GM23338 (cell line): ENCODE results near the gene ARL5A. TPM values are rescaled to one million over a fixed set of nuclear protein-coding genes. Genes with fewer than 3 reads are reported as not detected.

Experiments used
- ATAC-seq: fragments of 200-7000 bp; cut with Tn5 transposase; 3 replicates; pipeline ENCODE4 v1.9.1; 2020
- DNase-seq: peaks from one replicate; pipeline ENCODE4 v3.0.0-alpha.2; 2015; ENCODE audit warnings: low spot score
- H2AFZ ChIP-seq: fragments of 200-600 bp; sonication (generic); 2 replicates; pipeline ENCODE4 v1.8.0; 2016; ENCODE audit warnings: antibody characterized with exemption, mild to moderate bottlenecking, moderate library complexity
- H3F3A ChIP-seq: fragments of 200-600 bp; sonication (generic); replicated peaks from 2 replicates; pipeline ENCODE4 v1.8.0; 2017; ENCODE audit warnings: antibody characterized with exemption, mixed run types, low read depth
- H3K27ac ChIP-seq: fragments of 200-600 bp; sonication (generic); 2 replicates; pipeline ENCODE4 v1.6.1; 2016; ENCODE audit warnings: low read depth
- H3K27me3 ChIP-seq: fragments of 200-600 bp; sonication (generic); 2 replicates; pipeline ENCODE4 v1.8.0; 2016; ENCODE audit warnings: mild to moderate bottlenecking, mixed run types, moderate library complexity; ENCODE audit not compliant: insufficient read depth
- H3K36me3 ChIP-seq: fragments of 200-600 bp; sonication (generic); 2 replicates; pipeline ENCODE4 v1.8.0; 2016; ENCODE audit warnings: mild to moderate bottlenecking; ENCODE audit not compliant: insufficient read depth
- H3K4me1 ChIP-seq: fragments of 200-600 bp; sonication (generic); 2 replicates; pipeline ENCODE4 v1.8.0; 2016; ENCODE audit warnings: mild to moderate bottlenecking, moderate library complexity; ENCODE audit not compliant: insufficient read depth
- H3K4me2 ChIP-seq: fragments of 200-600 bp; sonication (generic); 2 replicates; pipeline ENCODE4 v1.7.1; 2017; ENCODE audit warnings: mixed run types
- H3K4me3 ChIP-seq: fragments of 200-600 bp; sonication (generic); 2 replicates; pipeline ENCODE4 v1.6.1; 2016; ENCODE audit warnings: mixed run types
- H3K79me2 ChIP-seq: fragments of 200-600 bp; sonication (generic); replicated peaks from 2 replicates; pipeline ENCODE4 v1.8.0; 2017; ENCODE audit warnings: mild to moderate bottlenecking; ENCODE audit not compliant: insufficient read depth
- H3K9me2 ChIP-seq: fragments of 200-600 bp; sonication (generic); 2 replicates; pipeline ENCODE4 v1.8.0; 2017; ENCODE audit not compliant: insufficient read depth
- H4K20me1 ChIP-seq: fragments of 200-600 bp; sonication (generic); replicated peaks from 2 replicates; pipeline ENCODE4 v1.8.0; 2017; ENCODE audit warnings: mild to moderate bottlenecking; ENCODE audit not compliant: insufficient read depth
- H3K27ac Mint-ChIP-seq: 2 replicates; pipeline ENCODE4 v1.8.0; 2020; ENCODE audit warnings: inconsistent platforms, mild to moderate bottlenecking, moderate library complexity, mixed read lengths
- H3K27me3 Mint-ChIP-seq: 3 replicates; pipeline ENCODE4 v1.8.0; 2022; ENCODE audit warnings: low read depth, mild to moderate bottlenecking, moderate library complexity, mixed read lengths, inconsistent platforms; ENCODE audit not compliant: insufficient read depth, poor library complexity
- H3K36me3 Mint-ChIP-seq: 3 replicates; pipeline ENCODE4 v1.8.0; 2021; ENCODE audit warnings: low read depth, mild to moderate bottlenecking, inconsistent platforms, moderate library complexity, mixed read lengths
- H3K4me1 Mint-ChIP-seq: 3 replicates; pipeline ENCODE4 v1.8.0; 2020; ENCODE audit warnings: mild to moderate bottlenecking, inconsistent platforms, mixed read lengths
- H3K4me3 Mint-ChIP-seq: 3 replicates; pipeline ENCODE4 v1.8.0; 2021; ENCODE audit warnings: moderate library complexity, mild to moderate bottlenecking, inconsistent platforms, mixed read lengths
- H3K9me3 Mint-ChIP-seq: 3 replicates; pipeline ENCODE4 v1.8.0; 2020; ENCODE audit warnings: moderate library complexity, mild to moderate bottlenecking, inconsistent platforms, mixed read lengths
- CTCF ChIP-seq, 2 experiments: fragments of 200-600 bp in 1 of 2; sonication (generic) in 1 of 2; conservative IDR thresholded peaks; 2 replicates each; pipeline versions ENCODE4 v1.5.1 to v1.6.1; 2016 to 2017; ENCODE audit warnings: antibody characterized with exemption in 2 of 2, low read depth in 2 of 2, mild to moderate bottlenecking in 2 of 2, moderate library complexity in 1 of 2
- EZH2 ChIP-seq: fragments of 200-600 bp; sonication (generic); IDR thresholded peaks from one replicate; pipeline ENCODE4 v1.8.0; 2017; ENCODE audit warnings: antibody characterized with exemption, mild to moderate bottlenecking, low read depth; ENCODE audit not compliant: unreplicated experiment
- POLR2AphosphoS5 ChIP-seq: IDR thresholded peaks from 2 replicates; pipeline ENCODE4 v1.6.1; 2016; ENCODE audit warnings: antibody characterized with exemption, low read depth
- STAT1 ChIP-seq: IDR thresholded peaks from one replicate; pipeline ENCODE4 v1.6.1; 2016; ENCODE audit warnings: antibody characterized with exemption; ENCODE audit not compliant: unreplicated experiment
- ZNF114 ChIP-seq: fragments of 250-450 bp; sonication (Bioruptor Pico); IDR thresholded peaks from 2 replicates; pipeline ENCODE4 v1.5.0; 2020; ENCODE audit warnings: mild to moderate bottlenecking, moderate library complexity
- polyA plus RNA-seq: library from polyadenylated mRNA; unstranded; fragments of >200 nt; fragmentation: Nextera tagmentation; extraction: Ambion mirVana; gene quantifications from 2 replicates; pipeline ENCODE4 v1.2.1, GENCODE V29; 2016
- total RNA-seq: library from RNA; depleted of rRNA; stranded (reverse); fragments of >200 nt; shearing (Covaris generic); gene quantifications from 2 replicates; pipeline ENCODE4 v1.2.3, GENCODE V29; 2014
- TF ChIP-seq, protein P1 (sequence below): fragments of 250-450 bp; sonication (Bioruptor Pico); IDR thresholded peaks from 2 replicates; pipeline ENCODE4 v1.5.0; 2020; ENCODE audit warnings: mild to moderate bottlenecking, moderate library complexity

ARL5A gene
- total and polyA plus RNA-seq, 2 experiments from 2014 or later = 26.8 to 104 TPM

- TF ChIP-seq, protein P1, sequence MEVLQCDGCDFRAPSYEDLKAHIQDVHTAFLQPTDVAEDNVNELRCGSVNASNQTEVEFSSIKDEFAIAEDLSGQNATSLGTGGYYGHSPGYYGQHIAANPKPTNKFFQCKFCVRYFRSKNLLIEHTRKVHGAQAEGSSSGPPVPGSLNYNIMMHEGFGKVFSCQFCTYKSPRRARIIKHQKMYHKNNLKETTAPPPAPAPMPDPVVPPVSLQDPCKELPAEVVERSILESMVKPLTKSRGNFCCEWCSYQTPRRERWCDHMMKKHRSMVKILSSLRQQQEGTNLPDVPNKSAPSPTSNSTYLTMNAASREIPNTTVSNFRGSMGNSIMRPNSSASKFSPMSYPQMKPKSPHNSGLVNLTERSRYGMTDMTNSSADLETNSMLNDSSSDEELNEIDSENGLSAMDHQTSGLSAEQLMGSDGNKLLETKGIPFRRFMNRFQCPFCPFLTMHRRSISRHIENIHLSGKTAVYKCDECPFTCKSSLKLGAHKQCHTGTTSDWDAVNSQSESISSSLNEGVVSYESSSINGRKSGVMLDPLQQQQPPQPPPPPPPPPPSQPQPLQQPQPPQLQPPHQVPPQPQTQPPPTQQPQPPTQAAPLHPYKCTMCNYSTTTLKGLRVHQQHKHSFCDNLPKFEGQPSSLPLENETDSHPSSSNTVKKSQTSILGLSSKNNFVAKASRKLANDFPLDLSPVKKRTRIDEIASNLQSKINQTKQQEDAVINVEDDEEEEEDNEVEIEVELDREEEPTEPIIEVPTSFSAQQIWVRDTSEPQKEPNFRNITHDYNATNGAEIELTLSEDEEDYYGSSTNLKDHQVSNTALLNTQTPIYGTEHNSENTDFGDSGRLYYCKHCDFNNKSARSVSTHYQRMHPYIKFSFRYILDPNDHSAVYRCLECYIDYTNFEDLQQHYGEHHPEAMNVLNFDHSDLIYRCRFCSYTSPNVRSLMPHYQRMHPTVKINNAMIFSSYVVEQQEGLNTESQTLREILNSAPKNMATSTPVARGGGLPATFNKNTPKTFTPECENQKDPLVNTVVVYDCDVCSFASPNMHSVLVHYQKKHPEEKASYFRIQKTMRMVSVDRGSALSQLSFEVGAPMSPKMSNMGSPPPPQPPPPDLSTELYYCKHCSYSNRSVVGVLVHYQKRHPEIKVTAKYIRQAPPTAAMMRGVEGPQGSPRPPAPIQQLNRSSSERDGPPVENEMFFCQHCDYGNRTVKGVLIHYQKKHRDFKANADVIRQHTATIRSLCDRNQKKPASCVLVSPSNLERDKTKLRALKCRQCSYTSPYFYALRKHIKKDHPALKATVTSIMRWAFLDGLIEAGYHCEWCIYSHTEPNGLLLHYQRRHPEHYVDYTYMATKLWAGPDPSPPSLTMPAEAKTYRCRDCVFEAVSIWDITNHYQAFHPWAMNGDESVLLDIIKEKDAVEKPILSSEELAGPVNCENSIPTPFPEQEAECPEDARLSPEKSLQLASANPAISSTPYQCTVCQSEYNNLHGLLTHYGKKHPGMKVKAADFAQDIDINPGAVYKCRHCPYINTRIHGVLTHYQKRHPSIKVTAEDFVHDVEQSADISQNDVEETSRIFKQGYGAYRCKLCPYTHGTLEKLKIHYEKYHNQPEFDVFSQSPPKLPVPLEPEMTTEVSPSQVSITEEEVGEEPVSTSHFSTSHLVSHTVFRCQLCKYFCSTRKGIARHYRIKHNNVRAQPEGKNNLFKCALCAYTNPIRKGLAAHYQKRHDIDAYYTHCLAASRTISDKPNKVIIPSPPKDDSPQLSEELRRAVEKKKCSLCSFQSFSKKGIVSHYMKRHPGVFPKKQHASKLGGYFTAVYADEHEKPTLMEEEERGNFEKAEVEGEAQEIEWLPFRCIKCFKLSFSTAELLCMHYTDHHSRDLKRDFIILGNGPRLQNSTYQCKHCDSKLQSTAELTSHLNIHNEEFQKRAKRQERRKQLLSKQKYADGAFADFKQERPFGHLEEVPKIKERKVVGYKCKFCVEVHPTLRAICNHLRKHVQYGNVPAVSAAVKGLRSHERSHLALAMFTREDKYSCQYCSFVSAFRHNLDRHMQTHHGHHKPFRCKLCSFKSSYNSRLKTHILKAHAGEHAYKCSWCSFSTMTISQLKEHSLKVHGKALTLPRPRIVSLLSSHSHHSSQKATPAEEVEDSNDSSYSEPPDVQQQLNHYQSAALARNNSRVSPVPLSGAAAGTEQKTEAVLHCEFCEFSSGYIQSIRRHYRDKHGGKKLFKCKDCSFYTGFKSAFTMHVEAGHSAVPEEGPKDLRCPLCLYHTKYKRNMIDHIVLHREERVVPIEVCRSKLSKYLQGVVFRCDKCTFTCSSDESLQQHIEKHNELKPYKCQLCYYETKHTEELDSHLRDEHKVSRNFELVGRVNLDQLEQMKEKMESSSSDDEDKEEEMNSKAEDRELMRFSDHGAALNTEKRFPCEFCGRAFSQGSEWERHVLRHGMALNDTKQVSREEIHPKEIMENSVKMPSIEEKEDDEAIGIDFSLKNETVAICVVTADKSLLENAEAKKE (CRISPR knock-in tag) = no peak
- no peak for TF ChIP-seq CTCF (conservative IDR thresholded peaks at IDR 0.05; ENCODE audit: low read depth in 2 of 2)
- no peak for TF ChIP-seq STAT1
Observed at GRCh38 chr2:151826737-151827157, 1.5 kb downstream of the ARL5A start (continued).

- Histone ChIP-seq H3K4me1 (peaks cover 54% of the 10 kb centered on the region), H3K9me2 (no peaks in the 10 kb centered on the region; the same call in 1 of the 2 replicates), H3K27ac (no peak overlapping the region; the same call in 1 of the 2 replicates), H2AFZ (no peak overlapping the region), H3F3A (no peaks in the 10 kb centered on the region), H3K4me3 (peak overlapping the region; percentile 3; the same call in 1 of the 2 replicates), H3K79me2 (peaks cover 82% of the 10 kb centered on the region), H3K36me3 (no peaks in the 10 kb centered on the region), H3K4me2 (peak overlapping the region; percentile 89), H3K27me3 (no peaks in the 10 kb centered on the region), H4K20me1 (peaks cover 33% of the 10 kb centered on the region)
- DNase-seq (no peak), ATAC-seq (no peak)
- peaks cover 64% of the 10 kb centered on the region for H3K4me1 Mint-ChIP-seq
- H3K36me3 Mint-ChIP-seq = 0 out of 3 replicates have a peak, but pooled peaks cover 5% of the 10 kb centered on the region
- H3K4me3 Mint-ChIP-seq = no peak overlapping the region
- H3K9me3 Mint-ChIP-seq = no peaks in the 10 kb centered on the region
- H3K27me3 Mint-ChIP-seq = peaks cover 2% of the 10 kb centered on the region
- H3K27ac Mint-ChIP-seq = no peak overlapping the region; the same call in 1 of the 2 replicates
- TF ChIP-seq EZH2 (no peak), CTCF (conservative IDR thresholded peaks at IDR 0.05; ENCODE audit: low read depth in 2 of 2) (no peak), STAT1 (no peak), POLR2AphosphoS5 (no peak), ZNF114 (CRISPR knock-in tag) (no peak)
Observed at GRCh38 chr2:151824886-151825285, 3.3 kb downstream of the ARL5A start.
